CD4-positive, alpha-beta T cell (primary cell): ENCODE measurements around the gene PIERCE2. TPM values are rescaled to one million over a fixed set of nuclear protein-coding genes. Genes with fewer than 3 reads are reported as not detected.

Experiments
- ATAC-seq: fragments of 200-7000 bp; cut with Tn5 transposase; one replicate; pipeline ENCODE4 v1.10.0; 2022; ENCODE audit warnings: mild to moderate bottlenecking; ENCODE audit not compliant: poor library complexity
- CTCF ChIA-PET: fragments of 350-600 bp; sonication (Branson Sonifier 250); formaldehyde crosslinking; loops from one replicate; lab custom pipeline; 2021; ENCODE audit warnings: antibody characterized with exemption, inconsistent platforms; lab: Charles Lee
- POLR2A ChIA-PET: fragments of 350-600 bp; sonication (Branson Sonifier 250); formaldehyde crosslinking; loops from one replicate; lab custom pipeline; 2021; ENCODE audit warnings: antibody characterized with exemption, inconsistent platforms; lab: Charles Lee
- DNase-seq, 14 experiments: peaks; one replicate each; pipeline ENCODE4 v3.0.0-alpha.2; 2013 to 2020; ENCODE audit warnings: mixed read lengths in 2 of 14
- H3K27ac ChIP-seq, 2 donors: one replicate each; pipeline versions ENCODE4 v1.5.1 to v1.7.0; 2013; ENCODE audit warnings: low read length in 2 of 2, low read depth in 1 of 2, mild to moderate bottlenecking in 1 of 2
- H3K27me3 ChIP-seq, 2 experiments: 1 replicate in 1 of 2; 2 replicates in 1 of 2; pipeline versions ENCODE4 v1.6.1 to v1.7.0; 2013; ENCODE audit warnings: low read length in 2 of 2, control low read depth in 1 of 2, mild to moderate bottlenecking in 1 of 2, moderate library complexity in 1 of 2; ENCODE audit not compliant: insufficient read depth in 2 of 2, control insufficient read depth in 1 of 2
- H3K36me3 ChIP-seq: one replicate; pipeline ENCODE4 v1.6.1; 2013; ENCODE audit warnings: low read length, control low read depth; ENCODE audit not compliant: insufficient read depth
- H3K4me1 ChIP-seq: one replicate; pipeline ENCODE4 v1.6.1; 2013; ENCODE audit warnings: low read length, control low read depth; ENCODE audit not compliant: insufficient read depth
- H3K4me3 ChIP-seq: one replicate; pipeline ENCODE4 v1.5.1; 2013; ENCODE audit warnings: mild to moderate bottlenecking, low read length, moderate library complexity
- H3K9me3 ChIP-seq, 2 experiments: 1 replicate in 1 of 2; 2 replicates in 1 of 2; pipeline versions ENCODE4 v1.6.1 to v1.7.0; 2013; ENCODE audit warnings: low read length in 2 of 2, mild to moderate bottlenecking in 2 of 2, control low read depth in 1 of 2, moderate library complexity in 1 of 2; ENCODE audit not compliant: control insufficient read depth in 1 of 2, insufficient read depth in 1 of 2
- H3K27ac Mint-ChIP-seq: one replicate; pipeline ENCODE4 v1.8.0; 2020; ENCODE audit warnings: mixed read lengths
- H3K27me3 Mint-ChIP-seq: one replicate; pipeline ENCODE4 v1.8.0; 2021; ENCODE audit warnings: mixed read lengths
- H3K36me3 Mint-ChIP-seq: one replicate; pipeline ENCODE4 v1.8.0; 2021; ENCODE audit warnings: low read depth, mixed read lengths
- H3K4me1 Mint-ChIP-seq: one replicate; pipeline ENCODE4 v1.8.0; 2021; ENCODE audit warnings: low read depth, mixed read lengths
- H3K4me3 Mint-ChIP-seq: one replicate; pipeline ENCODE4 v1.8.0; 2020; ENCODE audit warnings: mild to moderate bottlenecking, mixed read lengths
- H3K9me3 Mint-ChIP-seq: one replicate; pipeline ENCODE4 v1.8.0; 2020; ENCODE audit warnings: mixed read lengths
- CTCF ChIP-seq: fragments of 200-600 bp; IDR thresholded peaks from one replicate; pipeline ENCODE4 v1.8.0; 2022; ENCODE audit warnings: antibody characterized with exemption, mild to moderate bottlenecking
- intact Hi-C, 2 experiments: fragments of 100-400 bp; cut with DNase I in 1 of 2; cut with micrococcal nuclease in 1 of 2; formaldehyde crosslinking; loops; one replicate each; pipeline versions ENCODE4 v1.15.1 to v1.9.0; 2023 to 2025; cut with DNase I, micrococcal nuclease
- total RNA-seq, 174 experiments: library from RNA in 2 of 174; stranded (reverse) in 2 of 174; gene quantifications; one replicate each; pipeline ENCODE4 v1.2.3 and lab custom pipeline; 2021 to 2026

PIERCE2 gene
- total RNA-seq, 2 experiments from 2014 or later: not detected

GRCh38 chr15:55379095-55379494 is 29.2 kb upstream of the PIERCE2 start:
- H3K27ac Mint-ChIP-seq: no peak overlapping the region
- no peaks in the 10 kb centered on the region for H3K4me1 ChIP-seq
- ATAC-seq (no peak), DNase-seq (no peak)
- H3K27ac ChIP-seq: no peak overlapping the region
- no peaks in the 10 kb centered on the region for H3K27me3 Mint-ChIP-seq
- no peak for TF ChIP-seq CTCF
- no peaks in the 10 kb centered on the region for H3K4me1 Mint-ChIP-seq
- ChIA-PET POLR2A (no interaction called here), CTCF (no interaction called here)
- no peaks in the 10 kb centered on the region for H3K9me3 Mint-ChIP-seq
- H3K27me3 ChIP-seq: no peaks in the 10 kb centered on the region
- H3K4me3 Mint-ChIP-seq: no peak overlapping the region
- intact Hi-C loops: no loop called here
- peaks cover 54% of the 10 kb centered on the region for H3K36me3 ChIP-seq
- H3K36me3 Mint-ChIP-seq: peaks cover 83% of the 10 kb centered on the region
- no peaks in the 10 kb centered on the region for H3K9me3 ChIP-seq
- no peak overlapping the region for H3K4me3 ChIP-seq

- no peak overlapping the region for H3K4me3 ChIP-seq
- H3K9me3 Mint-ChIP-seq: no peaks in the 10 kb centered on the region
- no peak overlapping the region for H3K27ac Mint-ChIP-seq
- H3K27ac ChIP-seq: no peak overlapping the region
- ChIA-PET CTCF (no interaction called here), POLR2A (no interaction called here)
- no peaks in the 10 kb centered on the region for H3K27me3 Mint-ChIP-seq
- H3K27me3 ChIP-seq: no peaks in the 10 kb centered on the region
- no peak for ATAC-seq
- intact Hi-C loops: no loop called here
- peaks cover 51% of the 10 kb centered on the region for H3K36me3 ChIP-seq
- no peak for DNase-seq
- H3K9me3 ChIP-seq: no peaks in the 10 kb centered on the region
- H3K4me1 Mint-ChIP-seq: no peaks in the 10 kb centered on the region
- H3K4me1 ChIP-seq: no peaks in the 10 kb centered on the region
- TF ChIP-seq CTCF: no peak
- H3K36me3 Mint-ChIP-seq: peaks cover 86% of the 10 kb centered on the region
- no peak overlapping the region for H3K4me3 Mint-ChIP-seq
These were observed 26.7 kb upstream of the PIERCE2 start for GRCh38 chr15:55381595-55381994.

GRCh38 chr15:55383687-55384086 is 24.6 kb upstream of the PIERCE2 start:
- H3K27ac Mint-ChIP-seq: no peak overlapping the region
- Histone ChIP-seq H3K4me3 (no peak overlapping the region), H3K4me1 (no peaks in the 10 kb centered on the region), H3K9me3 (no peaks in the 10 kb centered on the region), H3K36me3 (peaks cover 47% of the 10 kb centered on the region), H3K27ac (no peak overlapping the region), H3K27me3 (no peaks in the 10 kb centered on the region)
- no peak for TF ChIP-seq CTCF
- no peak overlapping the region for H3K4me3 Mint-ChIP-seq
- intact Hi-C loops: no loop called here
- no peaks in the 10 kb centered on the region for H3K4me1 Mint-ChIP-seq
- H3K36me3 Mint-ChIP-seq: peaks cover 83% of the 10 kb centered on the region
- ChIA-PET POLR2A (no interaction called here), CTCF (no interaction called here)
- ATAC-seq (no peak), DNase-seq (no peak)
- no peaks in the 10 kb centered on the region for H3K27me3 Mint-ChIP-seq
- H3K9me3 Mint-ChIP-seq: no peaks in the 10 kb centered on the region
